ENCODE measurements around the gene KRT81. TPM values are rescaled to one million over a fixed set of nuclear protein-coding genes. Genes with fewer than 3 reads are reported as not detected.

Gene KRT81
- total and polyA plus RNA-seq, 2 donors (not counting 1 experiment from before 2014, with no cell fraction given), result not detected

GRCh38 chr12:52327830-52328500 lies 36.6 kb upstream of the KRT81 start:
- TF ChIP-seq CTCF (IDR thresholded peaks at IDR 0.05), result no peak
- TF ChIP-seq EZH2 (IDR thresholded peaks at IDR 0.05; ENCODE audit: borderline replicate concordance, insufficient read depth, low read depth, low read length, poor library complexity, severe bottlenecking), result no peak
- H3K9me3 ChIP-seq (ENCODE audit: control extremely low read depth in 1 of 3, control insufficient read depth in 2 of 3, insufficient read depth in 1 of 3, low read length in 2 of 3), result no peaks in the 10 kb centered on the region
- H3K27me3 Mint-ChIP-seq, result peaks cover 23% of the 10 kb centered on the region
- intact Hi-C loops (cut with micrococcal nuclease), result loop anchor here (1.0 kb wide), 1 partner anchor 30 kb away; no protein-coding TSS in a partner anchor
- H3K36me3 ChIP-seq (replicated peaks in 1 of 2; ENCODE audit: control extremely low read depth in 1 of 2, control insufficient read depth in 1 of 2, extremely low read depth in 1 of 2, insufficient read depth in 2 of 2, low read length in 1 of 2), result no peaks in the 10 kb centered on the region
- H3K9me3 Mint-ChIP-seq (ENCODE audit: insufficient read depth), result no peaks in the 10 kb centered on the region
- no peak overlapping the region for H3K27ac Mint-ChIP-seq
- 71% methylated on average over 10 of the region's 10 CpGs for WGBS (ENCODE audit: insufficient coverage)
- DNase-seq, result no peak
- POLR2A ChIA-PET, result no interaction called here
- H3K27ac ChIP-seq (ENCODE audit: low read length in 2 of 2), result no peak overlapping the region
- peaks cover 0 to 16% (median 4%) of the 10 kb centered on the region in 4 experiments for H3K27me3 ChIP-seq (replicated peaks in 1 of 4; ENCODE audit: control extremely low read depth in 1 of 4, control insufficient read depth in 3 of 4, insufficient read depth in 4 of 4, low read length in 3 of 4)
- no peak for ATAC-seq (ENCODE audit: low read depth)
- no peak overlapping the region for H3K4me3 ChIP-seq (ENCODE audit: control extremely low read depth in 1 of 5, extremely low read depth in 1 of 5, insufficient read depth in 1 of 5, low read depth in 2 of 5, low read length in 4 of 5)
- peaks cover 0 to 3% of the 10 kb centered on the region in 2 donors for H3K4me1 ChIP-seq (ENCODE audit: control insufficient read depth in 2 of 2, insufficient read depth in 2 of 2, low read length in 2 of 2)
- no peak overlapping the region for H3K4me2 ChIP-seq (replicated peaks; ENCODE audit: low read depth, low read length, poor library complexity, severe bottlenecking)
- no peaks in the 10 kb centered on the region for H4K20me1 ChIP-seq (ENCODE audit: control insufficient read depth, insufficient read depth, low read length, poor library complexity, severe bottlenecking)
- H3K4me1 Mint-ChIP-seq, result peaks cover 4% of the 10 kb centered on the region
- no peak overlapping the region for H3K9ac ChIP-seq (ENCODE audit: low read length)
- CTCF ChIA-PET, result interaction anchor here (0.7 to 1.6 kb wide), 16 partner anchors 9 to 208 kb away, joined by 3 to 11 read pairs (median 4); no protein-coding TSS in a partner anchor
- H3K79me2 ChIP-seq (ENCODE audit: control insufficient read depth, insufficient read depth, low read length), result no peaks in the 10 kb centered on the region
- H3K4me3 Mint-ChIP-seq, result no peak overlapping the region
- no peak overlapping the region for H2AFZ ChIP-seq (ENCODE audit: insufficient read depth, low read depth, low read length, poor library complexity, severe bottlenecking)
